Measurements from ENCODE around the gene CD22. TPM values are rescaled to one million over a fixed set of nuclear protein-coding genes. Genes with fewer than 3 reads are reported as not detected.

CD22 gene
- total and polyA plus RNA-seq, 2 donors (not counting 3 experiments of a cell fraction or from before 2014, with no cell fraction given), result not detected

- TF ChIP-seq GATA2 (IDR thresholded peaks at IDR 0.05; ENCODE audit: insufficient read depth, insufficient read length, low read depth, low read length), result no peak
- TF ChIP-seq CTCF (IDR thresholded peaks at IDR 0.05; ENCODE audit: extremely low read depth in 1 of 2, insufficient read depth in 1 of 2, low read depth in 1 of 2, low read length in 2 of 2), result peak; percentile 70 to 76
- Histone ChIP-seq H3K36me3 (ENCODE audit: control insufficient read depth in 2 of 2, extremely low read depth in 1 of 2, insufficient read depth in 2 of 2, low read length in 2 of 2) (no peaks in the 10 kb centered on the region), H3K27ac (ENCODE audit: insufficient read depth, low read depth, low read length) (no peak overlapping the region), H3K9ac (replicated peaks; ENCODE audit: extremely low read depth, insufficient read depth, low read length) (no peak overlapping the region), H3K4me1 (ENCODE audit: control insufficient read depth, extremely low read depth, insufficient read depth, low read length) (no peaks in the 10 kb centered on the region), H3K79me2 (ENCODE audit: control insufficient read depth, insufficient read depth, low read length) (no peaks in the 10 kb centered on the region), H3K4me2 (ENCODE audit: insufficient read depth, low read length) (no peak overlapping the region), H3K27me3 (ENCODE audit: control insufficient read depth in 2 of 2, insufficient read depth in 2 of 2, low read length in 2 of 2) (no peaks in the 10 kb centered on the region), H3K9me3 (replicated peaks; ENCODE audit: control insufficient read depth, insufficient read depth, low read length) (no peaks in the 10 kb centered on the region), H3K4me3 (replicated peaks in 1 of 3; ENCODE audit: insufficient read depth in 1 of 3, low read depth in 1 of 3, low read length in 3 of 3) (no peak overlapping the region), H4K20me1 (replicated peaks; ENCODE audit: control insufficient read depth, extremely low read depth, insufficient read depth, low read length) (no peaks in the 10 kb centered on the region), H2AFZ (ENCODE audit: low read depth, low read length) (peak overlapping the region; percentile 40), H3K9me1 (replicated peaks; ENCODE audit: control insufficient read depth, extremely low read depth, insufficient read depth, low read length) (no peaks in the 10 kb centered on the region)
- DNase-seq (ENCODE audit: low read depth, low spot score) (peak; percentile 66), FAIRE-seq (peak; percentile 85)
- no TSS peak for BruUV-seq (replicated peaks)
- dilution Hi-C loops (cut with MboI; ENCODE audit: extremely low pct_ligation_motif_present, low sequenced_read_pairs), result no loop called here
- POLR2A ChIA-PET, result no interaction called here
- intact Hi-C loops (cut with micrococcal nuclease), result loop anchor here (1.0 kb wide), 3 partner anchors 116 to 365 kb away; no protein-coding TSS in a partner anchor
- CTCF ChIA-PET, result interaction anchor here (0.6 to 6.9 kb wide), 24 partner anchors 8 to 301 kb away, joined by 3 to 118 read pairs (median 5); partner anchors contain the start of gene FXYD3
Measured at GRCh38 chr19:35352448-35353304, 23.7 kb downstream of the CD22 start.

- intact Hi-C loops (cut with micrococcal nuclease), result no loop called here
- no peak for FAIRE-seq
Measured at GRCh38 chr19:35353635-35354034, 24.6 kb downstream of the CD22 start.

More at GRCh38 chr19:35353635-35354034, 24.6 kb downstream of the CD22 start:
- Histone ChIP-seq H3K27ac (ENCODE audit: insufficient read depth, low read depth, low read length) (no peak overlapping the region), H2AFZ (ENCODE audit: low read depth, low read length) (no peak overlapping the region), H4K20me1 (replicated peaks; ENCODE audit: control insufficient read depth, extremely low read depth, insufficient read depth, low read length) (no peaks in the 10 kb centered on the region), H3K36me3 (ENCODE audit: control insufficient read depth in 2 of 2, extremely low read depth in 1 of 2, insufficient read depth in 2 of 2, low read length in 2 of 2) (no peaks in the 10 kb centered on the region), H3K4me1 (ENCODE audit: control insufficient read depth, extremely low read depth, insufficient read depth, low read length) (no peaks in the 10 kb centered on the region), H3K4me3 (replicated peaks in 1 of 3; ENCODE audit: insufficient read depth in 1 of 3, low read depth in 1 of 3, low read length in 3 of 3) (no peak overlapping the region), H3K9ac (replicated peaks; ENCODE audit: extremely low read depth, insufficient read depth, low read length) (no peak overlapping the region), H3K27me3 (ENCODE audit: control insufficient read depth in 2 of 2, insufficient read depth in 2 of 2, low read length in 2 of 2) (no peaks in the 10 kb centered on the region), H3K9me3 (replicated peaks; ENCODE audit: control insufficient read depth, insufficient read depth, low read length) (no peaks in the 10 kb centered on the region), H3K79me2 (ENCODE audit: control insufficient read depth, insufficient read depth, low read length) (no peaks in the 10 kb centered on the region), H3K9me1 (replicated peaks; ENCODE audit: control insufficient read depth, extremely low read depth, insufficient read depth, low read length) (no peaks in the 10 kb centered on the region), H3K4me2 (ENCODE audit: insufficient read depth, low read length) (no peak overlapping the region)
- no peak for DNase-seq (ENCODE audit: low read depth, low spot score)
- ChIA-PET CTCF (interaction anchor here (0.6 to 6.9 kb wide), 21 partner anchors 8 to 300 kb away, joined by 3 to 118 read pairs (median 5); partner anchors contain the start of gene FXYD3), POLR2A (no interaction called here)
- no TSS peak for BruUV-seq (replicated peaks)
- TF ChIP-seq GATA2 (IDR thresholded peaks at IDR 0.05; ENCODE audit: insufficient read depth, insufficient read length, low read depth, low read length), result no peak
- TF ChIP-seq FOS (IDR thresholded peaks at IDR 0.05; ENCODE audit: borderline replicate concordance, insufficient read depth, low read length), result no peak
- TF ChIP-seq MYC (IDR thresholded peaks at IDR 0.05; ENCODE audit: low read depth, low read length), result no peak
- no peak for TF ChIP-seq JUN (IDR thresholded peaks at IDR 0.05; ENCODE audit: borderline replicate concordance, insufficient read depth, insufficient read length, low read depth)
- no peak for TF ChIP-seq CTCF (IDR thresholded peaks at IDR 0.05; ENCODE audit: extremely low read depth in 1 of 2, insufficient read depth in 1 of 2, low read depth in 1 of 2, low read length in 2 of 2)
- dilution Hi-C loops (cut with MboI; ENCODE audit: extremely low pct_ligation_motif_present, low sequenced_read_pairs), result no loop called here
